Activated naive CD4-positive, alpha-beta T cell treated with anti-CD3 and anti-CD28 coated beads, Interleukin-2, amount 10 ng/mL, durations not matched to agents 7 days and 5 days (primary cell): Measurements from ENCODE around the gene TMEM219.

ENCODE experiments used
- CTCF ChIA-PET: fragments of 350-600 bp; sonication (Branson Sonifier 250); formaldehyde crosslinking; loops from one replicate; lab custom pipeline; 2021; ENCODE audit warnings: antibody characterized with exemption; lab: Charles Lee
- DNase-seq: peaks from one replicate; pipeline ENCODE4 v3.0.0-alpha.2; 2020
- H3K27ac Mint-ChIP-seq: one replicate; pipeline ENCODE4 v1.8.0; 2021; ENCODE audit warnings: mild to moderate bottlenecking, moderate library complexity, mixed read lengths
- H3K27me3 Mint-ChIP-seq: one replicate; pipeline ENCODE4 v1.8.0; 2021; ENCODE audit warnings: mild to moderate bottlenecking, mixed read lengths
- H3K36me3 Mint-ChIP-seq: one replicate; pipeline ENCODE4 v1.8.0; 2021; ENCODE audit warnings: mixed read lengths
- H3K4me1 Mint-ChIP-seq: one replicate; pipeline ENCODE4 v1.8.0; 2021; ENCODE audit warnings: mixed read lengths
- H3K4me3 Mint-ChIP-seq: one replicate; pipeline ENCODE4 v1.8.0; 2021; ENCODE audit warnings: mild to moderate bottlenecking, moderate library complexity, mixed read lengths
- H3K9me3 Mint-ChIP-seq: one replicate; pipeline ENCODE4 v1.8.0; 2021; ENCODE audit warnings: mixed read lengths

The TMEM219 gene

DNA sequence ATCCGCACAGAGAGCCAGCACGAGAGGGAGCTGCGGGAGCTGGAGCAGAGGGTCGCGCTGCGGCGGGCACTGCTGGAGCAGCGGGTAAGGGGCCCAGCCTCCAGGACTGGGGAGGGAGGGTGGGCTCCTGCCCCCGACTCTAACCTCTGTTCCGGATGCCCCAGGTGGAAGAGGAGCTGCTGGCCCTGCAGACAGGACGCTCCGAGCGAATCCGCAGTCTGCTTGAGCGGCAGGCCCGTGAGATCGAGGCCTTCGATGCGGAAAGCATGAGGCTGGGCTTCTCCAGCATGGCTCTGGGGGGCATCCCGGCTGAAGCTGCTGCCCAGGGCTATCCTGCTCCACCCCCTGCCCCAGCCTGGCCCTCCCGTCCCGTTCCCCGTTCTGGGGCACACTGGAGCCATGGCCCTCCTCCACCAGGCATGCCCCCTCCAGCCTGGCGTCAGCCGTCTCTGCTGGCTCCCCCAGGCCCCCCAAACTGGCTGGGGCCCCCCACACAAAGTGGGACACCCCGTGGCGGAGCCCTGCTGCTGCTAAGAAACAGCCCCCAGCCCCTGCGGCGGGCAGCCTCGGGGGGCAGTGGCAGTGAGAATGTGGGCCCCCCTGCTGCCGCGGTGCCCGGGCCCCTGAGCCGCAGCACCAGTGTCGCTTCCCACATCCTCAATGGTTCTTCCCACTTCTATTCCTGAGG is 29.1 kb downstream of the TMEM219 start:
- Mint-ChIP-seq H3K4me3 (no peak overlapping the region), H3K36me3 (peaks cover 51% of the 10 kb centered on the region), H3K27me3 (no peaks in the 10 kb centered on the region), H3K4me1 (peaks cover 20% of the 10 kb centered on the region), H3K27ac (no peak overlapping the region), H3K9me3 (no peaks in the 10 kb centered on the region)
- no peak for DNase-seq
- CTCF ChIA-PET = no interaction called here

DNA sequence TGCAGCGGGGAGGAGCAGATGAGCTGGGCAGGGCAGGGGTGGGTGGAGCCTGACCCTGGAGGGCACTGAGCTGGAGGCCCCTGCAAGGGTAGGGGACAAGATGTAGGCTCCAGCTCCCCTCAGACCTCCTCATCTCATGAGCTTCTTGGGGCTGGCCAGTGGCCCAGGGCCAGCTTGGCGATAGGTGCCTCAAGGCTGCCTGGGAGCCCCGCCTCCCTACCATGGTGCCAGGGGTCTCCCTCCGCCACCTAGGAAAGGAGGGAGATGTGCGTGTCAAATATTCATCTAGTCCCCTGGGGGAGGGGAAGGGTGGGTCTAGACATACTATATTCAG is 29.7 kb downstream of the TMEM219 start:
- DNase-seq = no peak
- Mint-ChIP-seq H3K36me3 (peaks cover 48% of the 10 kb centered on the region), H3K27ac (no peak overlapping the region), H3K4me1 (peaks cover 25% of the 10 kb centered on the region), H3K4me3 (no peak overlapping the region), H3K9me3 (no peaks in the 10 kb centered on the region), H3K27me3 (no peaks in the 10 kb centered on the region)
- CTCF ChIA-PET = no interaction called here

DNA sequence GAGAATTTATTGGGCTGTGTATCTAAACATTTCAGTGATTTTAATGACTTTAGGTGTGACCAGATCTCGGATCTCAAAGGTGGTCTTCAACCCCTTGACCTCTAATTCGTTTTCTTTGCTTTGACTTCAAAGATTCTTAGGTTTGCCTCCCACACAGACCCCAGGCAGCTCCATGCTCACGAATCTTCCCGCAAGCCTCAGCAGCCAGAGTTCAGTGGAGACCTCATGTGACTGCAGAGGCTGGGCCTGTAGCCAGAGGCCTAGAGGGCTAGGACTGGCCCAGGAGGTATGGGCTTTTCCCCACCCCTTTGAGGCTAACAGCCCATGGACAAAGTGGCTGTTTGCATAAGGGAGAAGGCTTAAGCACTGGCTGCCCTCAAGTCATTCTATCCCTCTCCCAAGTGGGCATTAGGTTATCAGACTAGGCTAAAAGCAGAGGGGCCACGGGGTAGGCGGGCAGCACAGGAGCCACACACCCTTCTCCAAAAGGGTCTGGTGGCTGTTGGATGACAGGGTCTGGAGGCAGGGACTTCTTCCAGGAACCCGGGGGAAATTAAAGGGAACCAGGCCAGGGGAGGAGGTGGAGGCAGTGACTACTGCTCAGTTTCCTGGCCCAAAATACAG is 30.6 kb downstream of the TMEM219 start:
- CTCF ChIA-PET = interaction anchor here (0.8 kb wide), 1 partner anchor 13 kb away, joined by 3 read pairs; no protein-coding TSS in a partner anchor

DNA sequence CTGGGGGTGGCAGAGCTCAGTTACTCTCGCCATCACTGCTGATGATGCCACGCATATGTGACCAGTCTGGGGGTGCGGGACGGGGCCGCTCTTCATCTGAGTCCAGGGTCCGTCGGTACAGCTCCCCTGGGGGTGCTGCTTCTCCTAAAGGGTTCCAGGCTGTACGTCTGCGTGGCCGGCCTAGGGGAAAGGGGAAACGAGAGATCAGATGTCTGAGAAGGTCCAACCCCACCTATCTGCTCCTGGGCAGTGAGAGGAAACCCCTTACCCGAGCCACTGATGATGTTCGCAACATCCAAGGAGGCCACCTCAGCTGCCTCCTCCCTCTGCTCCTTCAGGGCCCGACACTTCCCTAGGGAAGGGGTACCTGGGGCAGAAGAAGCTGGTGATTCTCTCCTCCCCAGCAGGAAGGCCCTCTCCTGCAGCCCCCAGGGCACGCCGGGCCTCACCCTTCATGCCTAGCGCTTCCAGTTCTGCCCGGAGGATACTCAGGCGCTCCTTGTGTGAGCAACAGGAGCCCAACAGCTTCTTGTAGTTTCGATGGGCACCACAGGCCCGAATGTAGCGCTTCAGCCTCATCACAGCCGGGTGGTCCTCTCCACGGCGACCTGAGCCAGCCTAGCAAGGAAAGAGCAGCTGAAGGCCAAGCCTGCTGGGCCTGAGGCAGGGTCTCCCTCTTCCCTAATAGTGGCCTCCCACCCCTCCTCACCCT is 31.5 kb downstream of the TMEM219 start:
- DNase-seq = no peak
- H3K27me3 Mint-ChIP-seq = no peaks in the 10 kb centered on the region
- no peak overlapping the region for H3K4me3 Mint-ChIP-seq
- H3K36me3 Mint-ChIP-seq = peaks cover 50% of the 10 kb centered on the region
- no peak overlapping the region for H3K27ac Mint-ChIP-seq
- H3K4me1 Mint-ChIP-seq = peaks cover 38% of the 10 kb centered on the region
- no peaks in the 10 kb centered on the region for H3K9me3 Mint-ChIP-seq
- CTCF ChIA-PET = interaction anchor here (0.8 kb wide), 1 partner anchor 12 kb away, joined by 3 read pairs; no protein-coding TSS in a partner anchor

More for the DNA sequence above, 30.6 kb downstream of the TMEM219 start:
- H3K9me3 Mint-ChIP-seq = no peaks in the 10 kb centered on the region
- peaks cover 31% of the 10 kb centered on the region for H3K4me1 Mint-ChIP-seq
- peaks cover 50% of the 10 kb centered on the region for H3K36me3 Mint-ChIP-seq
- peak overlapping the region; percentile 37 for H3K4me3 Mint-ChIP-seq
- DNase-seq = no peak
- no peak overlapping the region for H3K27ac Mint-ChIP-seq
- no peaks in the 10 kb centered on the region for H3K27me3 Mint-ChIP-seq

DNA sequence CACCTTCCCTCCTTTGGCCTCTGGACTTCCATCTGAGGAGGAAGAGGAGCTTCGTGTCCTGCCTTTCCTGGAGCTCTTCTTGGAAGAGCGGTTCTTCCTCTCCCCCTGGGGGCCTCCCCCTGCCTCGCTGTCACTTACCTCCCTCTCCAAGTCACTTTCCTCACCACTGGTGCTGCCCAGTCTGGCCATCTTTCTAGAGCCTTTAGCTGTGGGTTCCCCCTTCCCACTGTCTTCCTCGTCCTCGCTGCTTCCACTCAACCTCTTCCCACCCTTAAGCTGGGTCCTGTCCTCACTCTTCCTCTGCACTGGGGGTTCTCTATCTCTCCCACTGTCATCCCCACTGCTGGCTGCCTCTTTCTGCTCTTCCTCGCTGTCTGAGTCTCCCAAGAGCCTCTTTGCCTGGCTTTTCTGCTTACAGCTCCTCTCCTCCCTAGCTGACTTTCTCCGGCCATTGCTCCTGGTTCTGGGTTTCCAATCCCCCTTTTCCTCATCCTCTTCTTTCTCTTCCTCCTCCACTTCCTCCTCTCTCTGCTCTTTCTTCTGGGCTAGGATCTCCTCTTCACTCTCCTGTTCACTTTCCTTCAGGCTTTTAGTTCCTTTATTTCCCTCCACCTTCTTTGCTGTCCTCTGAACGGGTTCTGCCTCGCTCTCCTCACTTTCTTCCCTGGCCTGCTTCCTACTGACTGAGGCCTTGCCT is 32.2 kb downstream of the TMEM219 start:
- CTCF ChIA-PET = no interaction called here
- Mint-ChIP-seq H3K27me3 (no peaks in the 10 kb centered on the region), H3K9me3 (no peaks in the 10 kb centered on the region), H3K36me3 (peaks cover 52% of the 10 kb centered on the region), H3K27ac (peak overlapping the region; percentile 98), H3K4me3 (peak overlapping the region; percentile 93), H3K4me1 (peaks cover 40% of the 10 kb centered on the region)
- no peak for DNase-seq

DNA sequence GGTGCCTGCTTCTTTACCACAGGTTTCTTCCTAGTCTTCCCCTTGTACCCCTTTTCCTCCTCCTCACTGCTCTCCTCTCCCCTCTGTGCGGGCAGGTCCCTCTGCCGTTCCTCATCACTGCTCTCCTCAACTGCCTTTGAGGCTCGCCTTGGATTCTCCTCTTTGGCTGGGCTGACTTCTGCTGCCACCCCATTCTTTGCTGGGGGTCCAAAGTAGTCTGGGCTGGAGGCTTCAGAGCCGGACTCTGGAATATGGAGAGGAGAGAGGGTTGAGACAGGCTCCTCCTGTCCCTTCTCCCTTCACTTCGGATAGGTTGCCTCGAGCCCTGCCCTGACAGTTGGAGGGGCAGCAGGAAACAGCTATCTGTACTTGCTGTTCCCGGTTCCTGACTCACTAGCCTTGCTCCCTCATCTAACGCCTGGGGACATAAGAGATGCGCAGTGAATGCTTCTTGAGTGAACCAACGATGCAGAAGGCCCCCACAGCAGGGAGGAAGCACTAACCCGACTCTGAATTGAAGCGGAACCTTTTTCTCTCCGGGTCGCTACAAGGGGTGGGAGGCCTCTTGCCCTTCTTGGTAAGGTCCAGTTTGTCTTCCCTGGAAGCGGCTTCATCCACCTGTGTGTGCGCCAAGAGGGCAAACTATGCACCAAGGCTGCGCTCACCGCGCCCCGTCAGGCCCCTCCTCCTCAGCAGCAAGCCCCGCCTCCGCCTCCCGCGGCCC is 32.9 kb downstream of the TMEM219 start:
- H3K27ac Mint-ChIP-seq = peak overlapping the region; percentile 98
- peak; percentile 86 for DNase-seq
- H3K4me1 Mint-ChIP-seq = peaks cover 40% of the 10 kb centered on the region
- H3K4me3 Mint-ChIP-seq = peak overlapping the region; percentile 93
- H3K27me3 Mint-ChIP-seq = no peaks in the 10 kb centered on the region
- no peaks in the 10 kb centered on the region for H3K9me3 Mint-ChIP-seq
- CTCF ChIA-PET = no interaction called here
- peaks cover 47% of the 10 kb centered on the region for H3K36me3 Mint-ChIP-seq

DNA sequence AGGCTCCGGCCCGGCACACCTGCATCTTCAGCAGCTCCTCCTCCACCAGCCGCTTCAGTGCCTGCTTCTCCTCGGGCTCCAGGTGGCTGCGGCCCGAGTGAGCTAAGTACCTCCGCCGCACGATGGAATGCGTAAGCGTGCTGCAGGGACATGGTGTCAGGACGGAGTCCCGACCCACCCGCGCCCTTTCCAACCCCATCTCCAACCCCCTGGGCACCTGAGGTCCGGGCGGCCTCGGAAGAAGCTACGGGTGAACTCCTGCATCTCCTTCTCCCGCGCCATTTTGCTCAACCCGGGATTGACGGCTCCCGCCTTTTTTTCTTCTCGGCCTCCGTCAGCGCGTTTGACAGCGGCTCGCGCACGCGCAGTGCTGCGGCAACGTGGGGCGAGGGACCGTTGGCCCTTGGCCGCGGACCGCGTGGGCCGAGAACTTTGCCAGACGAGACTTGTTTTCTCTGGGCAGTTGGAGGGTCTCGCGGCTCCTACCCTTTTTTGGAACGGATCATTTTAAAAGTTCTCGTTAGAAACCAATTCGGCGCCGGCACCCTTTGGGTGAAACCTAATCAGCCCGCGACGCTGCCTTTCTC is 33.5 kb downstream of the TMEM219 start, which contains the start of gene HIRIP3:
Gene HIRIP3 (minus strand): TSS at position 294 of the 587 bp plus-strand sequence. CDS start 12 bp downstream, at position 282.
- Mint-ChIP-seq H3K4me1 (peaks cover 40% of the 10 kb centered on the region), H3K27ac (peak within 1 kb of the TSS; percentile 98), H3K4me3 (peak within 1 kb of the TSS; percentile 93), H3K36me3 (peaks cover 42% of the 10 kb centered on the region), H3K9me3 (no peaks in the 10 kb centered on the region), H3K27me3 (no peaks in the 10 kb centered on the region)
- DNase-seq = peak; percentile 91
- CTCF ChIA-PET = interaction anchor here (0.6 kb wide), 1 partner anchor 9 kb away, joined by 3 read pairs; no protein-coding TSS in a partner anchor

DNA sequence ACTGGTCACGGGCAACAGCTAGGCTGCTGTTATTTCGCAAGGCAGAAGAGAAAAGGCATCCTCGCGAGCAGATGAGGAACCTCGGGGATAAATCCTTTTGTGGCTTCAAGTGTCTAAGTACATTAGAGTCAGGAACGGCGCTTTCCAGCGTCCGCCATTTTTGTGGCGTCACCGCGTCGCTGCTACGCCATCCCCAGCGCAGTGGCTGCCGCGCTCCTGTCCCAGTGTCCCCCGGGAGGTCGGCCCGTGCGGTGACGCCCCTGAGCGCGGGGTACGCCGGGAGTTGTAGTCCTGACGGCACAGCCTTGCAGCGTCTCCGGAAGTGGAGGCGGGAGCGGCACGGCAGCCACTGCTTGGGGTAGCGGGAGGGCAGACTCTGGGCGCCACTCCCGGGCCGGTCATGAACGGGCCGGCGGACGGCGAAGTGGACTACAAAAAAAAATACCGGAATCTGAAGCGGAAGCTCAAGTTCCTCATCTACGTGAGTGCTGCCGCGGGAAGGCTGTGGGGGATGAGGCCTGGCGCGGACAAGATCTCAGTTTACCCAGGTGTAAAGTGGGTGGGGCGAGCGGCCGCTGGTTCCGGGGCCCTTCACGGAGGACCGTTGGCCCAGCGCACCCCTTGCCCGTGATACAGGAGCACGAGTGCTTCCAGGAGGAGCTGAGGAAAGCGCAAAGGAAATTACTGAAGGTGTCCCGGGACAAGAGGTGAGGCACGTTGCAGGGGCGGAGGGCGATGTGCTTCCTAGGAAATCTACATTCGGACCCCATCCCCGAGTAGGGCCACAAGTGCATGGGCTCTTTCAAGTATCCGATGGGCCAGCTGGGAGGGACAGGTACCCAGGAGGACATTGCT is 34.3 kb downstream of the TMEM219 start, which contains the start of gene INO80E:
Gene INO80E (plus strand): TSS at position 331 of the 855 bp plus-strand sequence. CDS start 70 bp downstream, at position 401.
- peak; percentile 100 for DNase-seq
- H3K27ac Mint-ChIP-seq = peak within 1 kb of the TSS; percentile 98
- peaks cover 40% of the 10 kb centered on the region for H3K36me3 Mint-ChIP-seq
- CTCF ChIA-PET = interaction anchor here (0.6 to 1.3 kb wide), 3 partner anchors 8 to 296 kb away, joined by 3 to 5 read pairs (median 3); no protein-coding TSS in a partner anchor
- H3K4me3 Mint-ChIP-seq = peak within 1 kb of the TSS; percentile 93
- no peaks in the 10 kb centered on the region for H3K27me3 Mint-ChIP-seq
- no peaks in the 10 kb centered on the region for H3K9me3 Mint-ChIP-seq
- H3K4me1 Mint-ChIP-seq = peaks cover 40% of the 10 kb centered on the region

DNA sequence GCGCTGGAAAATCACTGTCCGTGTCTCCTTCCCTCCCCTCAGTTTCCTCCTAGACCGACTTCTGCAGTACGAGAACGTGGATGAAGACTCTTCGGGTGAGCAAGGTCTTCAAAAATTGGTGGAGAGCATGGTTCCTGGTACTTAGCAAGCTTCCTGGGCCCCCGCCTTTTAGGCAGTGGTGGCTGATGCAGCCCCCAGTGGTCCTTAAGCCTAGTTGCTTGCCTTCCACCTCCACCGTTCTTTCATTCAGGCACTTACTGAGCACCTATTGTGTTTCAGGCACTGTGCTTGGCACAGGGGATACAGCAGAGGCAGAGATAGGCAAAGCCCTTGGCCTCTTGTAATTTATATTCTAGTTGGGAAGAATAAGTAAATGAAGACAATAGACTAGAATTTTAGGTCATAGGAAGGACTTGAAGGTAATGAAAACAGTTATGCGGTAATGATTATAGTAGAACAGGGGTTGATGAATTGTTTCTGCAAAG is 34.9 kb downstream of the TMEM219 start:
- H3K4me1 Mint-ChIP-seq = peaks cover 40% of the 10 kb centered on the region
- DNase-seq = no peak
- H3K36me3 Mint-ChIP-seq = peaks cover 38% of the 10 kb centered on the region
- H3K4me3 Mint-ChIP-seq = peak overlapping the region; percentile 93
- H3K9me3 Mint-ChIP-seq = no peaks in the 10 kb centered on the region
- peak overlapping the region; percentile 98 for H3K27ac Mint-ChIP-seq
- H3K27me3 Mint-ChIP-seq = no peaks in the 10 kb centered on the region
- CTCF ChIA-PET = interaction anchor here (1.2 to 1.3 kb wide), 2 partner anchors 36 to 297 kb away, joined by 3 to 5 read pairs; no protein-coding TSS in a partner anchor

DNA sequence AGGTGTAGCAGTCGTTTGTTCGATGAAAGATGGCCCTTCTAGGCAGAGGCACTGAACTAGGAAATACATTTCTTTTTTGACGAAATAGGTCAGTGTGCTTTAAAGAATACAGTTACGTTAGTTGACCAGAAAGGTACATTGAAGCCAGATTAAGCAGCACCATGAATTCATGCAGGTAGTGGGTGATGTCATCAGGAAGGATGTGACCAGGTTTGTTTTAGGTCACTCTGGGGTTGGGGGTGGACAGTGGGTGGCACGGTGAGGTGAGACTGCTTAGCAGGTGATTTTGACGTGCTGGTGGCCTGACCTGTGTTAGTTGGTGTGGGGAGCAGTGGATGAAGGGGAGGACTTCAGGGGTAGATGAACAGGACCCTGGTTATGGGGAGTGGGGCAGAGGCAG is 37.7 kb downstream of the TMEM219 start:
- peaks cover 28% of the 10 kb centered on the region for H3K4me1 Mint-ChIP-seq
- H3K36me3 Mint-ChIP-seq = peaks cover 35% of the 10 kb centered on the region
- no peaks in the 10 kb centered on the region for H3K27me3 Mint-ChIP-seq
- DNase-seq = no peak
- CTCF ChIA-PET = no interaction called here
- no peaks in the 10 kb centered on the region for H3K9me3 Mint-ChIP-seq
- H3K27ac Mint-ChIP-seq = no peak overlapping the region
- H3K4me3 Mint-ChIP-seq = no peak overlapping the region

DNA sequence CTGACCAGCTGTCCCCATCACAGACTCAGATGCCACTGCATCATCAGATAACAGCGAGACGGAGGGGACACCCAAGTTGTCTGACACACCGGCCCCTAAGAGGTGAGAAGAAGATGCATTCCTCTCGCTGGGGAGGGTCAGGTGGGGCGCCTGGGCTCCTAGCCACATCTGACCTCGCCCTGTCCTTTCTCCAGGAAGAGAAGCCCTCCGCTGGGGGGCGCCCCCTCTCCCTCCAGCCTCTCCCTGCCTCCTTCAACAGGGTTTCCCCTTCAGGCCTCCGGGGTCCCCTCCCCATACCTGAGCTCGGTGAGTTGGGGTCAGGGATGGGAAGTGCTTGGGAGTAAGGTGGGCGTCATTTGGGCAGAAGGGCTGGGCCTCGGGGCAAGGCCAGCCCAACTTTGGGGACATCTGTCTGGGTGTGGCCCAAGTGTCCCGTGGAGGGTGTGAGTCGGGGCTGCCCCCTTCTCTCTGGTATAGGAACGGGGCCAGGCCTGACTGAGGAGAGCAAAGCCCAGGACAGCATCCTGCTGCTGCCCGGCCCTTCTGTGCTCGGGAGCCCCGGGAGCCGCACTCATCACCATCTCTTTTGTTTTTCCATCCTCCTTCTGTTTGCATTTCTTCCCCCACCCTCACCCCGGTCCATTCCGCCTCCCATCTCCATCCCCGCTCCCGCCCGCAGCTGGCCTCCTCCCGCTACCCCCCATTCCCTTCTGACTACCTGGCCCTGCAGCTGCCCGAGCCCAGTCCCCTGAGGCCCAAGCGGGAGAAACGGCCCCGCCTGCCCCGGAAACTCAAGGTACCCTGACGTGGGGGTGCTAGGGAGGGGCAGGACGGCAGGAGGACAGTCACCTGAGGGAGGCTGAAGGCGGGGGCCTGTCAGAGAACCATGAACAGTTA is 39.1 kb downstream of the TMEM219 start:
- CTCF ChIA-PET = no interaction called here
- Mint-ChIP-seq H3K36me3 (peaks cover 30% of the 10 kb centered on the region), H3K27me3 (no peaks in the 10 kb centered on the region)

More for the DNA sequence above, 39.1 kb downstream of the TMEM219 start:
- DNase-seq = no peak
- no peak overlapping the region for H3K4me3 Mint-ChIP-seq
- no peak overlapping the region for H3K27ac Mint-ChIP-seq
- H3K4me1 Mint-ChIP-seq = peaks cover 21% of the 10 kb centered on the region
- no peaks in the 10 kb centered on the region for H3K9me3 Mint-ChIP-seq
